ENCODE measurements around the gene FCER1A. TPM values are rescaled to one million over a fixed set of nuclear protein-coding genes. Genes with fewer than 3 reads are reported as not detected.
"Not testable (repeated sequence)": the region's sequence is repeated elsewhere in the genome, so short reads cannot be mapped to it uniquely, and the experiment has no call there.

The FCER1A gene
- total RNA-seq, 2 donors from 2014 or later, result not detected

GRCh38 chr1:159311679-159312078, 9.5 kb downstream of the FCER1A start:
- Mint-ChIP-seq H3K9me3 (no peaks in the 10 kb centered on the region), H3K36me3 (ENCODE audit: insufficient read depth in 2 of 2) (no peaks in the 10 kb centered on the region), H3K4me1 (ENCODE audit: low read depth) (no peaks in the 10 kb centered on the region), H3K27ac (no peak overlapping the region), H3K4me3 (no peak overlapping the region), H3K27me3 (ENCODE audit: low read depth) (peaks cover 29% of the 10 kb centered on the region)
- ATAC-seq (replicated peaks in 1 of 2) (no peak), DNase-seq (no peak)

GRCh38 chr1:159315381-159315780, 13.2 kb downstream of the FCER1A start:
- no peak overlapping the region for H3K27ac Mint-ChIP-seq
- no peaks in the 10 kb centered on the region for H3K36me3 Mint-ChIP-seq (ENCODE audit: insufficient read depth in 2 of 2)
- H3K4me3 Mint-ChIP-seq, result no peak overlapping the region
- no peak for ATAC-seq (replicated peaks in 1 of 2)
- H3K9me3 Mint-ChIP-seq, result no peaks in the 10 kb centered on the region
- no peak for DNase-seq
- no peaks in the 10 kb centered on the region for H3K4me1 Mint-ChIP-seq (ENCODE audit: low read depth)
- peaks cover 19% of the 10 kb centered on the region for H3K27me3 Mint-ChIP-seq (ENCODE audit: low read depth)

- H3K9me3 Mint-ChIP-seq, result peaks cover 2 to 7% of the 10 kb centered on the region in 2 donors
- ATAC-seq (replicated peaks in 1 of 2), result no peak
- no peaks in the 10 kb centered on the region for H3K4me1 Mint-ChIP-seq (ENCODE audit: low read depth)
Measured at GRCh38 chr1:159318784-159319551, 16.8 kb downstream of the FCER1A start.

GRCh38 chr1:159334797-159335196, 32.7 kb downstream of the FCER1A start:
- H3K4me1 Mint-ChIP-seq (ENCODE audit: low read depth), result no peaks in the 10 kb centered on the region
- H3K9me3 Mint-ChIP-seq, result no peaks in the 10 kb centered on the region
- ATAC-seq (replicated peaks in 1 of 2) (no peak), DNase-seq (no peak)
- no peak overlapping the region for H3K4me3 Mint-ChIP-seq
- no peaks in the 10 kb centered on the region for H3K36me3 Mint-ChIP-seq (ENCODE audit: insufficient read depth in 2 of 2)
- H3K27me3 Mint-ChIP-seq (ENCODE audit: low read depth), result peaks cover 16% of the 10 kb centered on the region
- no peak overlapping the region for H3K27ac Mint-ChIP-seq

More at GRCh38 chr1:159318784-159319551, 16.8 kb downstream of the FCER1A start:
- Mint-ChIP-seq H3K27ac (no peak overlapping the region), H3K27me3 (ENCODE audit: low read depth) (peaks cover 6% of the 10 kb centered on the region), H3K4me3 (no peak overlapping the region), H3K36me3 (ENCODE audit: insufficient read depth in 2 of 2) (peaks cover under 1 to 3% of the 10 kb centered on the region in 2 donors)
- no peak for DNase-seq

- no peak for ATAC-seq (replicated peaks in 1 of 2)
- DNase-seq, result no peak
- H3K4me3 Mint-ChIP-seq, result no peak overlapping the region
- peaks cover 16% of the 10 kb centered on the region for H3K27me3 Mint-ChIP-seq (ENCODE audit: low read depth)
- H3K36me3 Mint-ChIP-seq (ENCODE audit: insufficient read depth in 2 of 2), result no peaks in the 10 kb centered on the region
- no peak overlapping the region for H3K27ac Mint-ChIP-seq
- H3K9me3 Mint-ChIP-seq, result no peaks in the 10 kb centered on the region
- H3K4me1 Mint-ChIP-seq (ENCODE audit: low read depth), result no peaks in the 10 kb centered on the region
Measured at GRCh38 chr1:159338018-159338417, 35.9 kb downstream of the FCER1A start.

- ATAC-seq (replicated peaks in 1 of 2) (no peak), DNase-seq (no peak)
- H3K36me3 Mint-ChIP-seq (ENCODE audit: insufficient read depth in 2 of 2), result no peaks in the 10 kb centered on the region
- H3K27me3 Mint-ChIP-seq (ENCODE audit: low read depth), result peaks cover 16% of the 10 kb centered on the region
- H3K27ac Mint-ChIP-seq, result no peak overlapping the region
- no peak overlapping the region for H3K4me3 Mint-ChIP-seq
- no peaks in the 10 kb centered on the region for H3K9me3 Mint-ChIP-seq
- no peaks in the 10 kb centered on the region for H3K4me1 Mint-ChIP-seq (ENCODE audit: low read depth)
Measured at GRCh38 chr1:159339536-159339935, 37.4 kb downstream of the FCER1A start.

- no peaks in the 10 kb centered on the region for H3K9me3 Mint-ChIP-seq
- DNase-seq (no peak), ATAC-seq (replicated peaks in 1 of 2) (no peak)
- H3K4me3 Mint-ChIP-seq, result no peak overlapping the region
- H3K27ac Mint-ChIP-seq, result no peak overlapping the region
- peaks cover 10% of the 10 kb centered on the region for H3K27me3 Mint-ChIP-seq (ENCODE audit: low read depth)
- H3K36me3 Mint-ChIP-seq (ENCODE audit: insufficient read depth in 2 of 2), result no peaks in the 10 kb centered on the region
- no peaks in the 10 kb centered on the region for H3K4me1 Mint-ChIP-seq (ENCODE audit: low read depth)
Measured at GRCh38 chr1:159341736-159342135, 39.6 kb downstream of the FCER1A start.

GRCh38 chr1:159342761-159343425, 40.8 kb downstream of the FCER1A start:
- ATAC-seq (replicated peaks in 1 of 2), result no peak
- Mint-ChIP-seq H3K27ac (no peak overlapping the region), H3K9me3 (peaks cover 0 to 3% of the 10 kb centered on the region in 2 donors)

GRCh38 chr1:159349374-159349773, 47.2 kb downstream of the FCER1A start:
- H3K27me3 Mint-ChIP-seq (ENCODE audit: low read depth); H3K9me3 Mint-ChIP-seq; H3K4me3 Mint-ChIP-seq; H3K27ac Mint-ChIP-seq; H3K36me3 Mint-ChIP-seq (ENCODE audit: insufficient read depth in 2 of 2); ATAC-seq (replicated peaks in 1 of 2); DNase-seq; H3K4me1 Mint-ChIP-seq (ENCODE audit: low read depth): not testable (repeated sequence)

More at GRCh38 chr1:159342761-159343425, 40.8 kb downstream of the FCER1A start:
- Mint-ChIP-seq H3K27me3 (ENCODE audit: low read depth) (peaks cover 8% of the 10 kb centered on the region), H3K4me3 (no peak overlapping the region), H3K4me1 (ENCODE audit: low read depth) (no peaks in the 10 kb centered on the region), H3K36me3 (ENCODE audit: insufficient read depth in 2 of 2) (no peaks in the 10 kb centered on the region)
- no peak for DNase-seq

- Mint-ChIP-seq H3K4me1 (ENCODE audit: low read depth) (no peaks in the 10 kb centered on the region), H3K36me3 (ENCODE audit: insufficient read depth in 2 of 2) (no peaks in the 10 kb centered on the region), H3K4me3 (no peak overlapping the region)
Measured at GRCh38 chr1:159352436-159352835, 50.3 kb downstream of the FCER1A start.

More at GRCh38 chr1:159352436-159352835, 50.3 kb downstream of the FCER1A start:
- ATAC-seq (replicated peaks in 1 of 2) (no peak), DNase-seq (no peak)
- H3K9me3 Mint-ChIP-seq, result peaks cover 0 to 9% of the 10 kb centered on the region in 2 donors
- H3K27ac Mint-ChIP-seq, result no peak overlapping the region
- no peaks in the 10 kb centered on the region for H3K27me3 Mint-ChIP-seq (ENCODE audit: low read depth)

Other genes with a start within 250 kb of the FCER1A start
- 100 to 1,000 TPM in 1 of 2 donors, 10 to 100 TPM in 1; 37.6 to 103 TPM for gene AIM2, start 225.6 kb upstream of the FCER1A start, total RNA-seq
- gene CADM3, start 130.7 kb upstream of the FCER1A start, total RNA-seq, result not detected
- not detected for gene ACKR1, start 97.5 kb upstream of the FCER1A start, total RNA-seq
- not detected for gene OR10J4, start 129.9 kb downstream of the FCER1A start, total RNA-seq
- gene OR10J1, start 137.4 kb downstream of the FCER1A start, total RNA-seq, result not detected
- not detected for gene OR10J5, start 233.7 kb downstream of the FCER1A start, total RNA-seq

Data from activated T-cell treated with anti-CD3 and anti-CD28 coated beads, Interleukin-2, amount 50 U/mL, for 72 hours (primary cell).